Suprapubic skin (tissue), 4 donors: Measurements from ENCODE around the gene SVOP. TPM values are rescaled to one million over a fixed set of nuclear protein-coding genes. Genes with fewer than 3 reads are reported as not detected.

ENCODE experiments used
- DNase-seq, 2 donors: peaks; one replicate each; pipeline ENCODE4 v3.0.0-alpha.2; 2019; ENCODE audit warnings: low spot score in 2 of 2
- H3K27ac ChIP-seq: fragments of 200-600 bp; sonication (generic); one replicate; pipeline ENCODE4 v1.5.1; 2019
- H3K27me3 ChIP-seq: fragments of 200-600 bp; sonication (generic); one replicate; pipeline ENCODE4 v1.5.1; 2019
- H3K36me3 ChIP-seq: fragments of 200-600 bp; sonication (generic); one replicate; pipeline ENCODE4 v1.5.1; 2019
- H3K4me1 ChIP-seq: fragments of 200-600 bp; sonication (generic); one replicate; pipeline ENCODE4 v1.5.1; 2019
- H3K4me3 ChIP-seq: fragments of 200-600 bp; sonication (generic); one replicate; pipeline ENCODE4 v1.5.1; 2019; ENCODE audit warnings: mild to moderate bottlenecking
- H3K9me3 ChIP-seq: fragments of 200-600 bp; sonication (generic); one replicate; pipeline ENCODE4 v1.5.1; 2019
- EP300 ChIP-seq: sonication (generic); formaldehyde crosslinking; IDR thresholded peaks from one replicate; pipeline ENCODE4 v1.6.1; 2017; ENCODE audit warnings: antibody characterized with exemption
- POLR2A ChIP-seq, 2 donors: fragments of 450-650 bp; IDR thresholded peaks; one replicate each; pipeline ENCODE4 v1.6.1; 2017; ENCODE audit warnings: antibody characterized with exemption in 2 of 2, mild to moderate bottlenecking in 2 of 2, moderate library complexity in 2 of 2
- POLR2AphosphoS5 ChIP-seq, 3 donors: sonication (generic); formaldehyde crosslinking; IDR thresholded peaks; one replicate each; pipeline ENCODE4 v1.6.1; 2017; ENCODE audit warnings: antibody characterized with exemption in 3 of 3
- WGBS: methylation state at CpG from one replicate; pipeline ENCODE4 v1.1.5; 2018; 5-methylcytosine and 5-hydroxymethylcytosine counted together
- total RNA-seq, 4 donors: library from RNA; depleted of rRNA; stranded (reverse); fragments of >200 nt; gene quantifications; one replicate each; pipeline ENCODE4 v1.1.0, GENCODE V29; 2016
- TF ChIP-seq, protein P1 (sequence below), 2 donors: fragments of 200-600 bp in 1 of 2; fragments of 450-650 bp in 1 of 2; sonication (generic) in 1 of 2; IDR thresholded peaks; one replicate each; pipeline ENCODE4 v1.5.1; 2016 to 2019; ENCODE audit warnings: antibody characterized with exemption in 2 of 2, mild to moderate bottlenecking in 1 of 2, moderate library complexity in 1 of 2

The SVOP gene
- total RNA-seq, 4 donors from 2014 or later = not detected

DNA sequence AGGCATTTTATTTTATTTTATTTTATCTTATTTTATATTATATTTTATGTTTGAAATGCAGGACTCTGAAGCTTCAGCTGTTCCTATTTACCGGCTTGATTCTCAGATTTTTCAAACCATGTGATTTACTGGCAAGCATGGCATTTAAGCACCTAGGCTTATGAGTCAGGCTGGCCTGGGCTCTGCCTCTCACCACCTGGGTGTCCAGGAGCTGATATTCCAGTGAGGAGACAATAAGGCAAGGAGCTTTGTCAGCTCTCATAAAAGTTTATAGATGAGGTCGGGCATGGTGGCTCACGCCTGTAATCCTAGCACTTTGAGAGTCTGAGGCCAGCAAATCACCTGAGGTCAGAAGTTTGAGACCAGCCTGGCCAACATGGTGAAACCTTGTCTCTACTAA is 138.9 kb downstream of the SVOP start:
- Histone ChIP-seq H3K4me3 (no peak overlapping the region), H3K9me3 (no peaks in the 10 kb centered on the region), H3K27me3 (no peaks in the 10 kb centered on the region), H3K4me1 (no peaks in the 10 kb centered on the region), H3K36me3 (no peaks in the 10 kb centered on the region), H3K27ac (no peak overlapping the region)
- WGBS = 60% methylated on average over 3 of the region's 3 CpGs
- TF ChIP-seq, protein P1, sequence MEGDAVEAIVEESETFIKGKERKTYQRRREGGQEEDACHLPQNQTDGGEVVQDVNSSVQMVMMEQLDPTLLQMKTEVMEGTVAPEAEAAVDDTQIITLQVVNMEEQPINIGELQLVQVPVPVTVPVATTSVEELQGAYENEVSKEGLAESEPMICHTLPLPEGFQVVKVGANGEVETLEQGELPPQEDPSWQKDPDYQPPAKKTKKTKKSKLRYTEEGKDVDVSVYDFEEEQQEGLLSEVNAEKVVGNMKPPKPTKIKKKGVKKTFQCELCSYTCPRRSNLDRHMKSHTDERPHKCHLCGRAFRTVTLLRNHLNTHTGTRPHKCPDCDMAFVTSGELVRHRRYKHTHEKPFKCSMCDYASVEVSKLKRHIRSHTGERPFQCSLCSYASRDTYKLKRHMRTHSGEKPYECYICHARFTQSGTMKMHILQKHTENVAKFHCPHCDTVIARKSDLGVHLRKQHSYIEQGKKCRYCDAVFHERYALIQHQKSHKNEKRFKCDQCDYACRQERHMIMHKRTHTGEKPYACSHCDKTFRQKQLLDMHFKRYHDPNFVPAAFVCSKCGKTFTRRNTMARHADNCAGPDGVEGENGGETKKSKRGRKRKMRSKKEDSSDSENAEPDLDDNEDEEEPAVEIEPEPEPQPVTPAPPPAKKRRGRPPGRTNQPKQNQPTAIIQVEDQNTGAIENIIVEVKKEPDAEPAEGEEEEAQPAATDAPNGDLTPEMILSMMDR (IDR thresholded peaks at IDR 0.05) = no peak
- TF ChIP-seq EP300 (no peak), POLR2AphosphoS5 (IDR thresholded peaks at IDR 0.05) (no peak), POLR2A (IDR thresholded peaks at IDR 0.05) (no peak)
- DNase-seq = no peak

DNA sequence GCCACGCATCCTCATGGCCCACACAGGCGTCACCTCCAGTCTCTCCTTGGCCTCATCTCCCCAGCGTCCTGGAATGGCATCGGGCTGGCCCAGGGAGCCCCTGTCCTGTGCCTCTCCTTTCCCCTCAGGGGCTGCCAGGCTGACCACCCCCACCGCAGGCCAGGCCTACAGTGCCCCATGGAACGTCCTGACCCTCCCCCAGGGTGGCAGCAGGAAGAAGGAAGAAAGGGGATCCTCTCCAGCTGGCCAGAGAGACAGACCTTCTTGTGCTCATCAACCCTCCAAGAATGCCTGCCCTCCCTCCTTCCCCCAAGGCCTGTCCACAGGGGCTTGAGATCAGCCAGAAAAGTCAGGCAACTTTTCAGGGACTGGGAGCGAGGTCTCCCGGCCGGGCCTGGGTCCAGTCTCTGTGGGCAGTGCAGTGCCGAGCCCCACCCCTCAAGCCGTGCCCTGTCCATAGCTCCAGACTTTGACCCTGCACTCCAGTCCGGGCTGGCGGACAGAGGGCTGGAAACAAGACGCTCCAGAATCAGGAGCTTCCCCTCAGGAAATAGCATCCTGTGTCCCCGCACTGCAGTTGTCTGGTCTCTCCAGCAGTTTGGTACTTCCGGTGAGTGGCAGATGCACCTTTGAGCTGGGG is 141.1 kb downstream of the SVOP start, which contains the start of gene DAO:
TSS of gene DAO (plus strand) at position 478 of the 640 bp plus-strand sequence. CDS start 4,915 bp downstream, outside the sequence.
- 69% methylated on average over 9 of the region's 16 CpGs for WGBS

DNA sequence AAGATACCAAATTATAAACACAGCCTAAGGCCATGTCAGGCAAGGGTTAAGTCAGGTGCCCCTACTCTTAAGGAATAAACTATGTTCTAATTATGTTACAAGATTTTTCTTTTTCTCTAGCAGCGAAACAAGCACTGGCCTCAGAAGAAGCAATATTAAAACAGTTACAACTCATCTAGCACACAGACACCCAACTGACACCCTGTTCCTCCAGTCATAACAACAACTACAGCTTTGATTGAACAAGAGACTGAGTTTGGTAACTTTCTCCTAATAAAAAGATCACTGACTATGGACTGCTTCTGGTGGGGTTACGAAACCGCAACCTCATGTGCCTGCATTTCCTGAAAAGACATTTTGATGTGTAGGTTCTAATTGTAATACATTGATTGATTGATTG is 144.3 kb downstream of the SVOP start:
- Histone ChIP-seq H3K9me3 (no peaks in the 10 kb centered on the region), H3K27ac (no peak overlapping the region), H3K36me3 (no peaks in the 10 kb centered on the region), H3K4me1 (no peaks in the 10 kb centered on the region), H3K4me3 (no peak overlapping the region), H3K27me3 (no peaks in the 10 kb centered on the region)
- 87% methylated on average over 3 of the region's 3 CpGs for WGBS
- TF ChIP-seq POLR2A (IDR thresholded peaks at IDR 0.05) (no peak), POLR2AphosphoS5 (IDR thresholded peaks at IDR 0.05) (no peak), EP300 (no peak)
- TF ChIP-seq, protein P1 (IDR thresholded peaks at IDR 0.05) = no peak
- DNase-seq = no peak

More for the DNA sequence above, 141.1 kb downstream of the SVOP start, which contains the start of gene DAO:
- Histone ChIP-seq H3K9me3 (no peaks in the 10 kb centered on the region), H3K27me3 (no peaks in the 10 kb centered on the region), H3K36me3 (no peaks in the 10 kb centered on the region), H3K4me3 (no peak within 1 kb of the TSS), H3K4me1 (no peaks in the 10 kb centered on the region), H3K27ac (no peak within 1 kb of the TSS)
- TF ChIP-seq EP300 (no peak), POLR2A (IDR thresholded peaks at IDR 0.05) (no peak), POLR2AphosphoS5 (IDR thresholded peaks at IDR 0.05) (no peak)
- TF ChIP-seq, protein P1 (IDR thresholded peaks at IDR 0.05) = no peak
- DNase-seq = no peak

DNA sequence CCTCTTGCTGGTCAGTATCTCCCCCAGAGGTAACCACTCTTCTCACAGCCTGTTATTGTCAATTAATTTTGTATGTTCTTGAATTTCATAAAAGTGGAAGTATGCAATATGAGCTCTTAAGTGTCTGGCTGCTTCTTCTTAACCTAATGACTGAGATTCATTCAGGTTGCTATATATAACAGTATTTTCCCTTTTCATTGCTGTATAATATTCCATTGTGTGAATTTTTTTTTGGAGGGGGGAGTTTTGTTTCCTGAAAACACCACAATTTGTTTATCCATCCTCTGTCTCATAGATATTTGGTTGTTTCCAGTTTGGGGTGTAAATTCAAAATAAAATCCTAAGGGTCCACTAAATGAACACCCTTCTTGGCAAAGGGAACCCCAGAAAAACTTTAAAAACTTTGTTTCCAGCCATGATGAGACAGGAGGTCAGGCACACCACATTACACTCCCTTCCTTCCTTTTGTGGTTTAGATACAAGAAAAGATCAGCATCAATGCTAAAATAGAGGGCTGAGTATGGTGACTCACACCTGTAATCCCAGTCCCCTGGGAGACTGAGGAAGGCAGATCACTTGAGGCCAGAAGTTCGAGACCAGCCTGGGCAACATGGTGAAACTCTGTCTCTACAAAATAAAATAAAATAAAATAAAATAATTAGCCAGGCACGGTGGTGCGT is 145.0 kb downstream of the SVOP start:
- 87% methylated on average over 3 of the region's 3 CpGs for WGBS
- Histone ChIP-seq H3K27me3 (no peaks in the 10 kb centered on the region), H3K4me3 (no peak overlapping the region), H3K27ac (no peak overlapping the region), H3K4me1 (no peaks in the 10 kb centered on the region), H3K9me3 (no peaks in the 10 kb centered on the region), H3K36me3 (no peaks in the 10 kb centered on the region)
- TF ChIP-seq, protein P1 (IDR thresholded peaks at IDR 0.05) = no peak
- TF ChIP-seq POLR2AphosphoS5 (IDR thresholded peaks at IDR 0.05) (no peak), EP300 (no peak), POLR2A (IDR thresholded peaks at IDR 0.05) (no peak)
- DNase-seq = no peak

DNA sequence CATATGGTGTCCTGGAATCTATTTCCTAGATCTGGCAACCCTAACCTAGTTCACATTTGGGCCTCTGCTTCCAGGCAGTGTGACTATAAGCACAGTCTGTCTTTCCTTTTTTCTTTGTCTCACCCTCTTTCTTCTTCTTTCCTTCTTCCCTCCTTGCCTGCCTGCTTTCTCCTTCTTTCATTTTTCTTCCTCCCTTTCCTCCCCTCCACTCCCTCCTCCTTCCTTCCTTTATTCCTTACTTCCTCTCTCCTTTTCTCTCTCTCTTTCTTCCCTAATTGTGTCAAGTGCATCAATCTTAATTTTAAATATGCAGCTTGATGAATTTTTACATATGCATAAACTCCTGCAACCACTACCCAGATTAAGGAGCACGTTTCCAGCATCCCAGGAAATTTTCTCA is 145.6 kb downstream of the SVOP start:
- no peak for TF ChIP-seq POLR2A (IDR thresholded peaks at IDR 0.05)
- no peak for TF ChIP-seq EP300
- TF ChIP-seq, protein P1 (IDR thresholded peaks at IDR 0.05) = no peak
- no peak for TF ChIP-seq POLR2AphosphoS5 (IDR thresholded peaks at IDR 0.05)
- Histone ChIP-seq H3K4me1 (no peaks in the 10 kb centered on the region), H3K4me3 (no peak overlapping the region), H3K27me3 (no peaks in the 10 kb centered on the region), H3K36me3 (no peaks in the 10 kb centered on the region), H3K9me3 (no peaks in the 10 kb centered on the region), H3K27ac (no peak overlapping the region)
- 37% methylated on average over 1 of the region's 1 CpG for WGBS
- no peak for DNase-seq
